VCaP (cell line): ENCODE results near the gene MRPL30.

Experiments
- H3K27ac ChIP-seq: fragments of 450-650 bp; 2 replicates; pipeline ENCODE4 v1.5.1; 2017
- CTCF ChIP-seq: fragments of 450-650 bp; conservative IDR thresholded peaks from 2 replicates; pipeline ENCODE4 v1.5.1; 2017; ENCODE audit warnings: mild to moderate bottlenecking, moderate library complexity

Gene MRPL30

GRCh38 chr2:99169534-99169933 is 11.4 kb upstream of the MRPL30 start:
- no peak for TF ChIP-seq CTCF
- H3K27ac ChIP-seq: no peak overlapping the region

- no peak overlapping the region for H3K27ac ChIP-seq
Observed at GRCh38 chr2:99171377-99172140, 9.4 kb upstream of the MRPL30 start.

GRCh38 chr2:99181624-99182000 is 628 bp downstream of the MRPL30 start:
- no peak for TF ChIP-seq CTCF
- H3K27ac ChIP-seq: peak overlapping the region; percentile 80

More at GRCh38 chr2:99171377-99172140, 9.4 kb upstream of the MRPL30 start:
- no peak for TF ChIP-seq CTCF

- TF ChIP-seq CTCF: no peak
- H3K27ac ChIP-seq: no peak overlapping the region
Observed at GRCh38 chr2:99183025-99183424, 2.0 kb downstream of the MRPL30 start.

GRCh38 chr2:99184811-99185210 is 3.8 kb downstream of the MRPL30 start:
- TF ChIP-seq CTCF: no peak
- no peak overlapping the region for H3K27ac ChIP-seq

- TF ChIP-seq CTCF: no peak
- no peak overlapping the region for H3K27ac ChIP-seq
Observed at GRCh38 chr2:99187011-99187410, 6.0 kb downstream of the MRPL30 start.

- no peak for TF ChIP-seq CTCF
- no peak overlapping the region for H3K27ac ChIP-seq
Observed at GRCh38 chr2:99188357-99188756, 7.4 kb downstream of the MRPL30 start.
